DMS79 treated with DMSO at 0.1 percent for 48 hours (cell line): ENCODE measurements around the gene SH2B2.

Source experiments
- DNase-seq: peaks from one replicate; lab custom pipeline; 2025; lab: John Stamatoyannopoulos, UW

Gene SH2B2

GRCh38 chr7:102286237-102287110 lies at the start of gene SH2B2:
Gene SH2B2 (plus strand): TSS chr7:102286868. CDS start chr7:102300551, 13,683 bp downstream.
- DNase-seq = peak; percentile 25

GRCh38 chr7:102239206-102239820 lies 47.4 kb upstream of the SH2B2 start:
- no peak for DNase-seq

- no peak for DNase-seq
These were observed 45.2 kb upstream of the SH2B2 start for GRCh38 chr7:102241431-102241830.

GRCh38 chr7:102244601-102245000 lies 42.1 kb upstream of the SH2B2 start:
- no peak for DNase-seq

- no peak for DNase-seq
These were observed 38.6 kb upstream of the SH2B2 start for GRCh38 chr7:102248081-102248455.

GRCh38 chr7:102248456-102249395 lies 37.9 kb upstream of the SH2B2 start:
- DNase-seq = no peak

GRCh38 chr7:102251531-102252365 lies 34.9 kb upstream of the SH2B2 start:
- DNase-seq = no peak

GRCh38 chr7:102252366-102252982 lies 34.2 kb upstream of the SH2B2 start:
- DNase-seq = peak; percentile 1

GRCh38 chr7:102253066-102253972 lies 33.3 kb upstream of the SH2B2 start:
- no peak for DNase-seq

GRCh38 chr7:102253973-102254370 lies 32.7 kb upstream of the SH2B2 start:
- DNase-seq = no peak

GRCh38 chr7:102254521-102254920 lies 32.1 kb upstream of the SH2B2 start:
- DNase-seq = no peak

GRCh38 chr7:102255501-102255900 lies 31.2 kb upstream of the SH2B2 start:
- DNase-seq = no peak

GRCh38 chr7:102255916-102256315 lies 30.8 kb upstream of the SH2B2 start:
- DNase-seq = no peak

- DNase-seq = no peak
These were observed 28.5 kb upstream of the SH2B2 start for GRCh38 chr7:102258073-102258748.

GRCh38 chr7:102258749-102259107 lies 27.9 kb upstream of the SH2B2 start:
- no peak for DNase-seq

- no peak for DNase-seq
These were observed 25.8 kb upstream of the SH2B2 start for GRCh38 chr7:102260856-102261255.

GRCh38 chr7:102261451-102261850 lies 25.2 kb upstream of the SH2B2 start:
- no peak for DNase-seq

GRCh38 chr7:102262546-102262945 lies 24.1 kb upstream of the SH2B2 start:
- DNase-seq = no peak

GRCh38 chr7:102264367-102264891 lies 22.2 kb upstream of the SH2B2 start:
- DNase-seq = no peak
